GM12873 (cell line): ENCODE data around the gene SMIM27.

Experiments used
- TF ChIP-seq, protein P1 (sequence below): IDR thresholded peaks from 2 replicates; pipeline ENCODE4 v1.5.1; 2012; ENCODE audit warnings: low read depth, mild to moderate bottlenecking, moderate library complexity, low read length, control low read depth; ENCODE audit not compliant: insufficient read depth; ENCODE audit errors: missing control alignments

Gene SMIM27

DNA sequence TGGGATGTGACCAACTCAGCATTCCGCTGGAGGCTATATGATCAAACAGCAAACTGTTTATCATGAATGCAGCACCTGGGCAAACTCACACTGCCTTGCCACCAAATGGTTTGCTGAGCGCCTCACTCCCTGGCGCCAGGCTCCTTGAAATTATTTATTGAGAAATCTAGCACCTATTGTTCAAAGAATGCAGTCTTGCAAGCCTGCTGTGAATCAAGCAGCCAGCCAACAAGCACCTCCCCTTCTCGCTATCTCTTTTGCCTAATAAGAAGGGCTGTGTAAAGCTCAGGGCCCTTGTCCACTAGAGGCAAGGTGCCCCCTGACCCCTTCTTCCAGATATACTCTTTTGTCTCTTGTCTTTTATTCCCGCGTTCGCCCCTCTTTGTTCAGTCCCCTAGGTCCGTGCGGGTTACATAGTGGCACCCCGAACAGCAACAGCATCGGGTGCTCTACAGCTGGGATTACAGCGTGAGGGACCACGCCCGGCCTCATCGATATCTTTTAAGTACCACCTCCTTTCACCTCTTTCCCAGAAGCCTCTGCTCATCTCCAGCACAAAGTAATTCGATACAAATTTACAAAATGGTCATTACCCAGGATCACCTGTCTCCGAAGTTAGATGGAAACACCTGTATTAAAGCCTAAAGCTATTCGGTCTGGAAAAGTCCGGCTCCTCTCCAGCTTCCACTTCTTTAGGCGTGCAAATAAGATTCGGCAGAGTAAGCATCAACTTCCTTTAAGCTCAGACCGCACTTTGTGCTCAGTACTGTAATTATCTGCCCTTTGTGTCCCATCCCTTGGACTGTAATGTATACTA lies 27.0 kb upstream of the SMIM27 start:
- TF ChIP-seq, protein P1, sequence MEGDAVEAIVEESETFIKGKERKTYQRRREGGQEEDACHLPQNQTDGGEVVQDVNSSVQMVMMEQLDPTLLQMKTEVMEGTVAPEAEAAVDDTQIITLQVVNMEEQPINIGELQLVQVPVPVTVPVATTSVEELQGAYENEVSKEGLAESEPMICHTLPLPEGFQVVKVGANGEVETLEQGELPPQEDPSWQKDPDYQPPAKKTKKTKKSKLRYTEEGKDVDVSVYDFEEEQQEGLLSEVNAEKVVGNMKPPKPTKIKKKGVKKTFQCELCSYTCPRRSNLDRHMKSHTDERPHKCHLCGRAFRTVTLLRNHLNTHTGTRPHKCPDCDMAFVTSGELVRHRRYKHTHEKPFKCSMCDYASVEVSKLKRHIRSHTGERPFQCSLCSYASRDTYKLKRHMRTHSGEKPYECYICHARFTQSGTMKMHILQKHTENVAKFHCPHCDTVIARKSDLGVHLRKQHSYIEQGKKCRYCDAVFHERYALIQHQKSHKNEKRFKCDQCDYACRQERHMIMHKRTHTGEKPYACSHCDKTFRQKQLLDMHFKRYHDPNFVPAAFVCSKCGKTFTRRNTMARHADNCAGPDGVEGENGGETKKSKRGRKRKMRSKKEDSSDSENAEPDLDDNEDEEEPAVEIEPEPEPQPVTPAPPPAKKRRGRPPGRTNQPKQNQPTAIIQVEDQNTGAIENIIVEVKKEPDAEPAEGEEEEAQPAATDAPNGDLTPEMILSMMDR = no peak

GRCh38 chr9:32525709-32526030 lies 26.5 kb upstream of the SMIM27 start:
- TF ChIP-seq, protein P1 = no peak

DNA sequence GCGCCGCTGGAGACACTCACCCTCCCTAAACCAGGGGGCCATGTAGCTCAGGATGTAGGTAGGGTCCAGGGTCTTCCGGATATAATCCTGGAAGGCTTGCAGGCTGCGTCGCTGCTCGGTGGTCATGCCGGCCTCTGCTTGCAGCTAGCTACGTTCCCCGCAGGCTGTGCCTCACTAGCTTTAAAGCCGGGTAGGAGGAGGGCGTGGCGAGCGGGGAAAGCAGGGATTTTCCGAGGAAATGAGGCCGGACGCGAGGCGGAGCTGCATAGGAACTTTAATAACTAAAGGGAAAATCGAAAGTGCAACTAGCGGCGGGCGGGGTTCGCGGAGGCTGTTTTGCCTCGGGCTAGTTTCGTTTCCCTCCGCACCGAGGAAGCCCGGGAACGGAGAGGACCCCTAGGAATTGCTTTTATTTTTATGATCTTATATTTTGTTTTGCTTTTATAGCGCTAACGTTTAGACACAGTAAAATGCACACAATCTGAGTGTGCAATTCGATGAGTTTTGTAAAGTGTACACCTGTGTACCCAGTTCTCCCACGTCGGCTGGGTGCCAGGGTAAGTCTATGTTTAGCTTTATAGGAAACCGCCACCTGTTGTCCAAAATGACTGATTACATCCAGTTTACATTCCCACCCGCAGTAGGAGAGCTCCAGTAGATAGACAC lies 26.0 kb upstream of the SMIM27 start, which contains the start of gene RIGI:
RIGI (minus strand) TSS at position 156 of the 666 bp plus-strand sequence; CDS start at position 126, 30 bp downstream.
- TF ChIP-seq, protein P1 = peak; percentile 42

- TF ChIP-seq, protein P1 = no peak
Observed at GRCh38 chr9:32526707-32527048, 25.4 kb upstream of the SMIM27 start.

GRCh38 chr9:32533336-32533735 lies 18.8 kb upstream of the SMIM27 start:
- TF ChIP-seq, protein P1 = no peak

DNA sequence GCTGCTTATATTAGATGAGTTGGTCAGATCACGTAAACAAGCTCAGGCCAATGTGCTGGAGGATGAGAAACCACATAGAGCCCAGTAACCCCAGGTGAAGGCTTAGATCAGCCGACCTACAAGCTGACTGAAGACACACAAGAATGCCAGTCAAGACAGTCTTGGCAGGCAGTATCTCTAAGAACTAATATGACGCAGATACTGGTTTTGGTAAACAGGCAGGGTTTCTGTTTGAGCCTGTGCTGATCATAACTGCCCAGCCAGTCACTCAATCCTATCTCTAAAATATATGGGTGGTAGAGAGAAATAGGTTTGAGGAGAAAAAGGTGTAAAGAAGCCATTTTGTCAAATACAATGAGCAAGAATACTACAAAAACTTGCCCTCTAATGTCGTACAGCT lies 18.3 kb upstream of the SMIM27 start:
- TF ChIP-seq, protein P1 = no peak

- TF ChIP-seq, protein P1 = no peak
Observed at GRCh38 chr9:32543047-32543446, 9.1 kb upstream of the SMIM27 start.
